Kasumi-1 (cell line): ENCODE data around the gene METAP1D.
"Not testable (repeated sequence)": the region's sequence is repeated elsewhere in the genome, so short reads cannot be mapped to it uniquely, and the experiment has no call there.

Experiments used
- DNase-seq, 2 experiments: peaks; one replicate each; lab custom pipeline; 2025; lab: John Stamatoyannopoulos, UW

METAP1D gene

GRCh38 chr2:172048508-172049503 is 49.1 kb downstream of the METAP1D start:
- no peak for DNase-seq

- no peak for DNase-seq
Observed at GRCh38 chr2:172049567-172050120, 49.9 kb downstream of the METAP1D start.

- DNase-seq = no peak
Observed at GRCh38 chr2:172050479-172051125, 50.8 kb downstream of the METAP1D start.

GRCh38 chr2:172052000-172052983 is 52.5 kb downstream of the METAP1D start:
- no peak for DNase-seq

GRCh38 chr2:172053486-172053885 is 53.7 kb downstream of the METAP1D start:
- no peak for DNase-seq

- no peak for DNase-seq
Observed at GRCh38 chr2:172056293-172056692, 56.5 kb downstream of the METAP1D start.

GRCh38 chr2:172058660-172059059 is 58.9 kb downstream of the METAP1D start:
- DNase-seq = no peak

GRCh38 chr2:172060118-172060517 is 60.4 kb downstream of the METAP1D start:
- not testable (repeated sequence) for DNase-seq

- no peak for DNase-seq
Observed at GRCh38 chr2:172062402-172063004, 62.8 kb downstream of the METAP1D start.

- DNase-seq = no peak
Observed at GRCh38 chr2:172063446-172063845, 63.7 kb downstream of the METAP1D start.

GRCh38 chr2:172065111-172065510 is 65.4 kb downstream of the METAP1D start:
- DNase-seq = no peak

- no peak for DNase-seq
Observed at GRCh38 chr2:172066394-172066886, 66.7 kb downstream of the METAP1D start.

- DNase-seq = not testable (repeated sequence)
Observed at GRCh38 chr2:172067905-172068304, 68.2 kb downstream of the METAP1D start.

- DNase-seq = no peak
Observed at GRCh38 chr2:172070936-172071335, 71.2 kb downstream of the METAP1D start.

- no peak for DNase-seq
Observed at GRCh38 chr2:172072303-172072702, 72.5 kb downstream of the METAP1D start.

- DNase-seq = no peak
Observed at GRCh38 chr2:172072706-172073105, 73.0 kb downstream of the METAP1D start.

- DNase-seq = no peak
Observed at GRCh38 chr2:172073518-172073917, 73.8 kb downstream of the METAP1D start.

GRCh38 chr2:172074254-172074653 is 74.5 kb downstream of the METAP1D start:
- no peak for DNase-seq

- DNase-seq = no peak
Observed at GRCh38 chr2:172079416-172079815, 79.7 kb downstream of the METAP1D start.

- DNase-seq = peak in 1 of 2 experiments; percentile 52
Observed at GRCh38 chr2:172079838-172080640, 80.3 kb downstream of the METAP1D start.
